HepG2 (cell line): Measurements from ENCODE around the gene SOBP. TPM values are rescaled to one million over a fixed set of nuclear protein-coding genes. Genes with fewer than 3 reads are reported as not detected.

Experiments
- ATAC-seq: fragments of 200-7000 bp; cut with Tn5 transposase; 3 replicates; pipeline ENCODE4 v1.9.1; 2020; ENCODE audit warnings: mild to moderate bottlenecking, moderate library complexity
- BruUV-seq: library from RNA; stranded (reverse); fragments of 400-500 nt; replicated peaks from 2 replicates; lab custom pipeline; 2021; lab: Mats Ljungman, UMichigan
- CTCF ChIA-PET: fragments of 300-600 bp; formaldehyde crosslinking; extraction: SDS; loops from one replicate; lab custom pipeline; 2021; ENCODE audit warnings: low total read pairs, inconsistent platforms, low intra/inter-chr PET ratio; lab: Yijun Ruan, JAX
- POLR2A ChIA-PET: fragments of 350-600 bp; sonication (Branson Sonifier 250); formaldehyde crosslinking; loops from one replicate; lab custom pipeline; 2020; ENCODE audit warnings: antibody characterized with exemption, inconsistent platforms; lab: Yijun Ruan, JAX
- DNase-seq: peaks from one replicate; pipeline ENCODE4 v3.0.0-alpha.2; 2015; ENCODE audit warnings: low spot score
- FAIRE-seq: peaks from 3 replicates; lab custom pipeline; 2011; peaks lifted over from hg19 to GRCh38; lab: Jason Lieb, UNC
- H2AFZ ChIP-seq: one replicate; pipeline ENCODE4 v1.6.1; 2011; ENCODE audit warnings: low read length, inconsistent platforms
- H3K27ac ChIP-seq: fragments of 300-600 bp; 3 replicates; pipeline ENCODE4 v1.8.0; 2011; ENCODE audit warnings: mixed run types, mild to moderate bottlenecking, mixed read lengths, low read length, inconsistent platforms; ENCODE audit not compliant: insufficient read depth; ENCODE audit errors: extremely low read length
- H3K27me3 ChIP-seq, 2 experiments: fragments of 200-600 bp in 1 of 2; 2 replicates in 1 of 2; 3 replicates in 1 of 2; pipeline versions ENCODE4 v1.6.0 to v1.8.0; 2011; ENCODE audit warnings: low read length in 2 of 2, mild to moderate bottlenecking in 2 of 2, moderate library complexity in 2 of 2, inconsistent platforms in 1 of 2; ENCODE audit not compliant: insufficient read depth in 2 of 2, control insufficient read depth in 1 of 2
- H3K36me3 ChIP-seq, 2 experiments: fragments of 200-600 bp in 1 of 2; replicated peaks in 1 of 2; 2 replicates in 1 of 2; 3 replicates in 1 of 2; pipeline versions ENCODE4 v1.5.1 to v1.8.0; 2011; ENCODE audit warnings: low read length in 2 of 2, inconsistent platforms in 1 of 2; ENCODE audit not compliant: insufficient read depth in 2 of 2, control insufficient read depth in 1 of 2
- H3K4me1 ChIP-seq: 2 replicates; pipeline ENCODE4 v1.5.1; 2012; ENCODE audit warnings: low read length, inconsistent platforms; ENCODE audit not compliant: insufficient read depth
- H3K4me2 ChIP-seq: 2 replicates; pipeline ENCODE4 v1.6.0; 2011; ENCODE audit warnings: low read depth, low read length, inconsistent platforms
- H3K4me3 ChIP-seq, 3 experiments: fragments of 200-600 bp in 1 of 3; sonication (generic), shearing (Covaris generic) in 1 of 3; replicated peaks in 1 of 3; 2 replicates each; pipeline ENCODE4 v1.5.1; 2011 to 2016; ENCODE audit warnings: low read length in 3 of 3, inconsistent platforms in 2 of 3, low read depth in 2 of 3, mild to moderate bottlenecking in 2 of 3, control low read depth in 1 of 3, mixed read lengths in 1 of 3; ENCODE audit not compliant: insufficient read depth in 1 of 3
- H3K79me2 ChIP-seq: one replicate; pipeline ENCODE4 v1.6.1; 2011; ENCODE audit warnings: low read length, inconsistent platforms; ENCODE audit not compliant: insufficient read depth
- H3K9ac ChIP-seq: 2 replicates; pipeline ENCODE4 v1.6.0; 2011; ENCODE audit warnings: mild to moderate bottlenecking, low read depth, low read length, inconsistent platforms; ENCODE audit not compliant: insufficient read depth
- H3K9me3 ChIP-seq: 2 replicates; pipeline ENCODE4 v1.5.1; 2012; ENCODE audit warnings: mild to moderate bottlenecking, low read length
- H4K20me1 ChIP-seq: 2 replicates; pipeline ENCODE4 v1.6.0; 2011; ENCODE audit warnings: inconsistent platforms, mild to moderate bottlenecking, low read length, moderate library complexity; ENCODE audit not compliant: insufficient read depth
- AKAP8 ChIP-seq: sonication (generic); formaldehyde crosslinking; IDR thresholded peaks from 2 replicates; pipeline ENCODE4 v1.5.1; 2020; ENCODE audit warnings: mild to moderate bottlenecking, missing genetic modification reagents
- CEBPB ChIP-seq: IDR thresholded peaks from 2 replicates; pipeline ENCODE4 v1.6.1; 2011; ENCODE audit warnings: low read depth, low read length, improper control_type of control experiment, borderline replicate concordance
- CHCHD3 ChIP-seq: sonication (generic); formaldehyde crosslinking; IDR thresholded peaks from 2 replicates; pipeline ENCODE4 v1.8.0; 2022; ENCODE audit warnings: mild to moderate bottlenecking, missing genetic modification reagents, moderate library complexity
- HNRNPUL1 ChIP-seq: fragments of 200-400 bp; formaldehyde crosslinking; IDR thresholded peaks from 2 replicates; pipeline ENCODE4 v1.6.1; 2017; ENCODE audit warnings: low read depth, mild to moderate bottlenecking, low read length, moderate library complexity
- MAZ ChIP-seq, 2 experiments: sonication (generic) in 1 of 2; formaldehyde crosslinking in 1 of 2; IDR thresholded peaks; 2 replicates each; pipeline versions ENCODE4 v1.5.0 to v1.6.1; 2012 to 2020; ENCODE audit warnings: low read depth in 2 of 2, mild to moderate bottlenecking in 2 of 2, borderline replicate concordance in 1 of 2, improper control_type of control experiment in 1 of 2, low read length in 1 of 2, missing genetic modification reagents in 1 of 2, moderate library complexity in 1 of 2
- PHF8 ChIP-seq: sonication (generic); formaldehyde crosslinking; IDR thresholded peaks from 2 replicates; pipeline ENCODE4 v1.5.0; 2020; ENCODE audit warnings: missing genetic modification reagents
- RAD21 ChIP-seq: fragments of 450-650 bp; formaldehyde crosslinking; IDR thresholded peaks from 2 replicates; pipeline ENCODE4 v1.5.0; 2020; ENCODE audit warnings: mild to moderate bottlenecking
- SMAD3 ChIP-seq: sonication (generic); formaldehyde crosslinking; IDR thresholded peaks from 2 replicates; pipeline ENCODE4 v1.4.0; 2020; ENCODE audit warnings: missing genetic modification reagents
- ZNF747 ChIP-seq: sonication (generic); formaldehyde crosslinking; IDR thresholded peaks from 2 replicates; pipeline ENCODE4 v1.8.1; 2023; ENCODE audit warnings: missing genetic modification reagents, mild to moderate bottlenecking, borderline replicate concordance
- WGBS: methylation state at CpG from one replicate; pipeline ENCODE4 v1.1.6; 2017; ENCODE audit warnings: low lambda C conversion rate; 5-methylcytosine and 5-hydroxymethylcytosine counted together
- in situ Hi-C: cut with HindIII; loops from 2 replicates; pipeline ENCODE4 v1.10.0; 2017; ENCODE audit warnings: low pct_unique_long_range_greater_than_20kb; ENCODE audit not compliant: extremely low pct_ligation_motif_present
- intact Hi-C: fragments of 100-400 bp; cut with micrococcal nuclease; formaldehyde crosslinking; loops from one replicate; pipeline ENCODE4 v1.10.0; 2022; ENCODE audit not compliant: unreplicated experiment
- polyA plus RNA-seq, 8 experiments: library from polyadenylated mRNA; depleted of rRNA in 3 of 8; stranded (reverse) in 7 of 8; unstranded in 1 of 8; fragments of >200 nt; fragmentation: Illumina TruSeq in 4 of 8; extraction: Trizol in 4 of 8; gene quantifications; 2 replicates each; pipeline versions ENCODE4 v1.2.1 to v1.2.3, GENCODE V29; 2011 to 2016; ENCODE audit warnings: low read depth in 4 of 8, missing spikeins in 1 of 8, mixed read lengths in 1 of 8; ENCODE audit not compliant: insufficient read depth in 1 of 8
- total RNA-seq, 5 experiments: library from RNA; depleted of rRNA; stranded (reverse); fragments of >200 nt; fragmentation: Illumina TruSeq; extraction: Trizol; gene quantifications; 2 replicates each; pipeline ENCODE4 v1.2.3, GENCODE V29; 2016; ENCODE audit warnings: low read depth in 1 of 5
- TF ChIP-seq, protein P1 (sequence below): sonication (generic); formaldehyde crosslinking; IDR thresholded peaks from 2 replicates; pipeline ENCODE4 v1.8.0; 2022; ENCODE audit warnings: mild to moderate bottlenecking, missing genetic modification reagents, moderate library complexity
- TF ChIP-seq, protein P2 (sequence below): sonication (generic); formaldehyde crosslinking; IDR thresholded peaks from 2 replicates; pipeline ENCODE4 v1.4.0; 2020; ENCODE audit warnings: missing genetic modification reagents
- TF ChIP-seq, protein P3 (sequence below): sonication (generic); formaldehyde crosslinking; IDR thresholded peaks from 2 replicates; pipeline ENCODE4 v1.5.0; 2020; ENCODE audit warnings: mild to moderate bottlenecking, missing genetic modification reagents, moderate library complexity

The SOBP gene
- total and polyA plus RNA-seq, 2 of the 13 experiments (the other 11 are each of a cell fraction or from before 2014, with no cell fraction given): 1.5 to 6.9 TPM

DNA sequence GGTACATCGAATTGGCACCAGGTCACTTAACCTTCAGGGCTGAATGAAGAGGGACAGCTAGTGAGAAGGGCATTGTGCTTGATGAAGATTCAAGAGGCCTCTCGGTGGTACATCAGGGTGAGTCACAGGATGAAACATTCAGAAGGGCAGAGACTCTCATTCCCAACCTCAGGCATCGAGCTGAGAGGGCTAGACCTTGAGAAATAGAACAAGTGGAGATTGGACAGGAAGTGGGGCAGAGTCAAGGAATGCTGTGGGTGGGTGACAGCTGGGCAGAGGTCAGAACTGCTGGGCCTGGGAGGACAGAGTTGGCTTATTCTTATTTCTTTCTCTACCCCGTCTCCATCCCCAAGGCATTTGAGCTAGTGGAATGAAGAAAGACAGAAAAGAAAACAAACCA, 208.2 kb downstream of the SOBP start:
- in situ Hi-C loops: no loop called here
- H3K9me3 ChIP-seq: no peaks in the 10 kb centered on the region
- H3K36me3 ChIP-seq: no peaks in the 10 kb centered on the region
- no peak for DNase-seq
- FAIRE-seq: no peak
- ATAC-seq: peak; percentile 27; the same call in 1 of the 3 replicates
- peak overlapping the region; percentile 34 for H3K4me2 ChIP-seq
- no peak overlapping the region for H2AFZ ChIP-seq
- no peaks in the 10 kb centered on the region for H3K79me2 ChIP-seq
- intact Hi-C loops: no loop called here
- TF ChIP-seq, protein P1, sequence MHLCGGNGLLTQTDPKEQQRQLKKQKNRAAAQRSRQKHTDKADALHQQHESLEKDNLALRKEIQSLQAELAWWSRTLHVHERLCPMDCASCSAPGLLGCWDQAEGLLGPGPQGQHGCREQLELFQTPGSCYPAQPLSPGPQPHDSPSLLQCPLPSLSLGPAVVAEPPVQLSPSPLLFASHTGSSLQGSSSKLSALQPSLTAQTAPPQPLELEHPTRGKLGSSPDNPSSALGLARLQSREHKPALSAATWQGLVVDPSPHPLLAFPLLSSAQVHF (CRISPR knock-in tag): no peak
- TF ChIP-seq, protein P2, sequence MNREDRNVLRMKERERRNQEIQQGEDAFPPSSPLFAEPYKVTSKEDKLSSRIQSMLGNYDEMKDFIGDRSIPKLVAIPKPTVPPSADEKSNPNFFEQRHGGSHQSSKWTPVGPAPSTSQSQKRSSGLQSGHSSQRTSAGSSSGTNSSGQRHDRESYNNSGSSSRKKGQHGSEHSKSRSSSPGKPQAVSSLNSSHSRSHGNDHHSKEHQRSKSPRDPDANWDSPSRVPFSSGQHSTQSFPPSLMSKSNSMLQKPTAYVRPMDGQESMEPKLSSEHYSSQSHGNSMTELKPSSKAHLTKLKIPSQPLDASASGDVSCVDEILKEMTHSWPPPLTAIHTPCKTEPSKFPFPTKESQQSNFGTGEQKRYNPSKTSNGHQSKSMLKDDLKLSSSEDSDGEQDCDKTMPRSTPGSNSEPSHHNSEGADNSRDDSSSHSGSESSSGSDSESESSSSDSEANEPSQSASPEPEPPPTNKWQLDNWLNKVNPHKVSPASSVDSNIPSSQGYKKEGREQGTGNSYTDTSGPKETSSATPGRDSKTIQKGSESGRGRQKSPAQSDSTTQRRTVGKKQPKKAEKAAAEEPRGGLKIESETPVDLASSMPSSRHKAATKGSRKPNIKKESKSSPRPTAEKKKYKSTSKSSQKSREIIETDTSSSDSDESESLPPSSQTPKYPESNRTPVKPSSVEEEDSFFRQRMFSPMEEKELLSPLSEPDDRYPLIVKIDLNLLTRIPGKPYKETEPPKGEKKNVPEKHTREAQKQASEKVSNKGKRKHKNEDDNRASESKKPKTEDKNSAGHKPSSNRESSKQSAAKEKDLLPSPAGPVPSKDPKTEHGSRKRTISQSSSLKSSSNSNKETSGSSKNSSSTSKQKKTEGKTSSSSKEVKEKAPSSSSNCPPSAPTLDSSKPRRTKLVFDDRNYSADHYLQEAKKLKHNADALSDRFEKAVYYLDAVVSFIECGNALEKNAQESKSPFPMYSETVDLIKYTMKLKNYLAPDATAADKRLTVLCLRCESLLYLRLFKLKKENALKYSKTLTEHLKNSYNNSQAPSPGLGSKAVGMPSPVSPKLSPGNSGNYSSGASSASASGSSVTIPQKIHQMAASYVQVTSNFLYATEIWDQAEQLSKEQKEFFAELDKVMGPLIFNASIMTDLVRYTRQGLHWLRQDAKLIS (CRISPR knock-in tag): no peak
- no peak for TF ChIP-seq SMAD3 (CRISPR knock-in tag)
- no peak overlapping the region for H3K9ac ChIP-seq
- 37% methylated on average over 4 of the region's 4 CpGs for WGBS
- H4K20me1 ChIP-seq: no peaks in the 10 kb centered on the region
- CTCF ChIA-PET: no interaction called here
- H3K4me1 ChIP-seq: peaks cover 11% of the 10 kb centered on the region
- H3K27ac ChIP-seq: no peak overlapping the region
- BruUV-seq: no TSS peak
- POLR2A ChIA-PET: no interaction called here
- peaks cover 2 to 15% of the 10 kb centered on the region in 2 experiments; a peak in 2 of 5 replicates for H3K27me3 ChIP-seq
- H3K4me3 ChIP-seq: no peak overlapping the region

DNA sequence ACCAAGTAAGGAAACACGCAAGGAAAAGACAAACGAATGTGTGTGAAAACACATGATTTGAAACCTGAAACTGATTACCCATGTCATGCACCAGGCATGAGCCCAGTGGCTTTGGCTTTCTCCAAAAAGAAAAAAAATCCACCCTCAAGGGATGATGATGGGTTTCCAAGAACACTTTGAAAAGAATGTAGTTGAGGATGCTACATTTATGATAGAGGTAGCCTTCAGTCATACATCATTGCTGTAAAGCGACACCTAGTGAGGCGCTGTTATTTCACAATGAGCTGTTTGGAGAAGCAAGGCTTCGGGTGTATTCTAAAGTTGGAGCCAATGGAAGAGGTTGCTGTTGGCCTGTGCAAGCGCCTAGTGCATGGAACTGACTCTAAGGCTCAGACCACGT, 209.3 kb downstream of the SOBP start:
- no peak for DNase-seq
- Histone ChIP-seq H3K4me3 (no peak overlapping the region), H2AFZ (no peak overlapping the region), H3K79me2 (no peaks in the 10 kb centered on the region), H3K9me3 (no peaks in the 10 kb centered on the region), H3K4me2 (no peak overlapping the region), H3K4me1 (peaks cover 14% of the 10 kb centered on the region), H4K20me1 (no peaks in the 10 kb centered on the region), H3K9ac (no peak overlapping the region), H3K36me3 (no peaks in the 10 kb centered on the region), H3K27me3 (peaks cover 2 to 15% of the 10 kb centered on the region in 2 experiments; a peak in 2 of 5 replicates), H3K27ac (no peak overlapping the region)
- POLR2A ChIA-PET: no interaction called here
- no peak for FAIRE-seq
- BruUV-seq: no TSS peak
- CTCF ChIA-PET: no interaction called here
- intact Hi-C loops: no loop called here
- in situ Hi-C loops: no loop called here
- no peak for ATAC-seq
- WGBS: 46% methylated on average over 7 of the region's 7 CpGs
- TF ChIP-seq RAD21 (CRISPR knock-in tag) (no peak), ZNF747 (CRISPR knock-in tag) (no peak), CEBPB (peak; percentile 27; the same call in 1 of the 2 replicates), HNRNPUL1 (no peak), MAZ (IDR thresholded peaks at IDR 0.05; ENCODE audit: borderline replicate concordance, low read depth, low read length) (no peak), MAZ (CRISPR knock-in tag; IDR thresholded peaks at IDR 0.05; ENCODE audit: low read depth) (no peak), PHF8 (CRISPR knock-in tag) (no peak), AKAP8 (CRISPR knock-in tag) (no peak), CHCHD3 (CRISPR knock-in tag) (no peak)
- TF ChIP-seq, protein P3, sequence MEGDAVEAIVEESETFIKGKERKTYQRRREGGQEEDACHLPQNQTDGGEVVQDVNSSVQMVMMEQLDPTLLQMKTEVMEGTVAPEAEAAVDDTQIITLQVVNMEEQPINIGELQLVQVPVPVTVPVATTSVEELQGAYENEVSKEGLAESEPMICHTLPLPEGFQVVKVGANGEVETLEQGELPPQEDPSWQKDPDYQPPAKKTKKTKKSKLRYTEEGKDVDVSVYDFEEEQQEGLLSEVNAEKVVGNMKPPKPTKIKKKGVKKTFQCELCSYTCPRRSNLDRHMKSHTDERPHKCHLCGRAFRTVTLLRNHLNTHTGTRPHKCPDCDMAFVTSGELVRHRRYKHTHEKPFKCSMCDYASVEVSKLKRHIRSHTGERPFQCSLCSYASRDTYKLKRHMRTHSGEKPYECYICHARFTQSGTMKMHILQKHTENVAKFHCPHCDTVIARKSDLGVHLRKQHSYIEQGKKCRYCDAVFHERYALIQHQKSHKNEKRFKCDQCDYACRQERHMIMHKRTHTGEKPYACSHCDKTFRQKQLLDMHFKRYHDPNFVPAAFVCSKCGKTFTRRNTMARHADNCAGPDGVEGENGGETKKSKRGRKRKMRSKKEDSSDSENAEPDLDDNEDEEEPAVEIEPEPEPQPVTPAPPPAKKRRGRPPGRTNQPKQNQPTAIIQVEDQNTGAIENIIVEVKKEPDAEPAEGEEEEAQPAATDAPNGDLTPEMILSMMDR (CRISPR knock-in tag): peak; percentile 31; the same call in 1 of the 2 replicates
